GM11168 (cell line): ENCODE measurements around the gene OTOP3.

Source experiments
- in situ Hi-C: fragments of 300-500 bp; cut with MboI; formaldehyde crosslinking; loops from one replicate; pipeline ENCODE4 v1.12.0; 2022; ENCODE audit warnings: low sequenced_read_pairs; ENCODE audit not compliant: unreplicated experiment

Gene OTOP3

DNA sequence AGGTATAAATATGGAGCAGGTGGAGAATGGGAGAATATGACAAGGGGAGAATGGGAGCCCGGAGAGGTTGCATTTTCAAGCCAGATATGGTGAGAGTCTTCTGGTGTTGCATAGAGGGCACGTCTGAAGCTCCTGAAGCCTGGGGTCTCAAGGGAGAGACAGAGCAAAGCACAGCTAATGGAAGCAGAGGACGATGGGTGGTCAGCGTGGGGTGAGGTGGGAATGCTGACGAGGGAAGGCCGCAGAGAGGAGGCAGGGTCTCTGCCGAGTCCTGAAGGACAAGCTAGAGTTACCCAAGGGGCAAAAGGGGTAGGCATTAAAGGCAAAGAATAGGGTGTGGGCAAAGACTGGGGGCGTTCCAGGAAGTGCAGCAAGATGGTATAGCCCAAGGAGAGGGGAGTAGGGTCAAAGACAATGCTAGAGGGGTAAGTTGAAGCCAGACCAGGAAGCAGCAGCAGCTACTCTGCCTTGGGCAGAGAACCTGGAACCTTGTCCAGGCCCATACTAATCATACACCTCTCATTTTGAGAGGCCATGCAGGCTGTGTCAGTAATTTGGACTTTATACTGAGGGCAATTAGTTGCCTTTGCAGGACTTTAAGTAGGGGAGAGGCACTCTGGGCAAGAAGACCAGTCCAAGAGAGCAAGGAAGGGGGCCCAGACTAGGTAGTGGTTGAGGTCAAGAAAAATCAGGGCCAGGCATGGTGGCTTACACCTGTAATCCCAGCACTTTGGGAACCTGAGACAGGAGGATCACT lies 2.7 kb downstream of the OTOP3 start:
- in situ Hi-C loops: no loop called here

DNA sequence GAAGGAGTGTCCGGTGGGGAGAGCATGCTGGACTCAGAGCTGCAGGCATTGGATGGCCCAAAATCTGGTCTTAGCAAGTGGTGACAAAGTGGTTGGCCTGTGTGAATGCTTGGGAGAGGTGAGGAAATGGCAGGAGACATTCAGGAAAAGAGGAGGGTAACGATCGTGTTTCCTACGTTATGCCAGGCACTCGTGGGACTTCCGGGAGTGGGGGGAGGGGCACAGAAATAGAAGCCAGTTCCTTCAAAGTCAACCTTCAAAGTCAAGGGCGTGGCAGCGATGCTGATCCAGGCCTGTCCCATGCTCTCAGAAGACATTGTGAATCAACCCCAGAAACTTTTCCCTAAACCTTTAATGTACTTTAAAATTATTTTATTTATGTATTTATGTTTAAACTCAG lies 3.8 kb downstream of the OTOP3 start:
- in situ Hi-C loops: no loop called here

DNA sequence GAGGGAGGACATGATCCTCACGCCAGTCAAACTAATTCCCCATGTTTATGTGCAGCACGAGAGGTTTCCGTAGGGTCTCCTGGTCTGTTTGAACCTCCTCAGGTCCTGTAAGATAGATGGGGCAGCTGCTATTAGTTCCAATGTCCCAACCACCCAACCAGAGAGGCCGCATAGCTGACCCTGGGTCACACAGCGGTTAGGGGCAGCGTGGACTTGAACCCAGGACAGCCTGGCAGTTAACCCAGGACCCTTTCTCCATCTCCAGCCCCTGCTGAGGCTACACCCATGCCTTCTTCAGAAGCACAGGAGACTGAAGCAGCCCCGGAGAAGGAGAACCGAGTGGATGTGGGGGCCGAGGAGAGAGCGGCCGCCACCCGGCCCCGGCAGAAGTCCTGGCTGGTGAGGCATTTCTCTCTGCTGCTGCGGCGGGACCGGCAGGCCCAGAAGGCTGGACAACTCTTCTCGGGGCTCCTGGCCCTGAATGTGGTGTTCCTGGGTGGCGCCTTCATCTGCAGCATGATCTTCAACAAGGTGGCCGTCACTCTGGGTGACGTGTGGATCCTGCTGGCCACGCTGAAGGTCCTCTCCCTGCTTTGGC lies 5.5 kb downstream of the OTOP3 start:
- in situ Hi-C loops: no loop called here

DNA sequence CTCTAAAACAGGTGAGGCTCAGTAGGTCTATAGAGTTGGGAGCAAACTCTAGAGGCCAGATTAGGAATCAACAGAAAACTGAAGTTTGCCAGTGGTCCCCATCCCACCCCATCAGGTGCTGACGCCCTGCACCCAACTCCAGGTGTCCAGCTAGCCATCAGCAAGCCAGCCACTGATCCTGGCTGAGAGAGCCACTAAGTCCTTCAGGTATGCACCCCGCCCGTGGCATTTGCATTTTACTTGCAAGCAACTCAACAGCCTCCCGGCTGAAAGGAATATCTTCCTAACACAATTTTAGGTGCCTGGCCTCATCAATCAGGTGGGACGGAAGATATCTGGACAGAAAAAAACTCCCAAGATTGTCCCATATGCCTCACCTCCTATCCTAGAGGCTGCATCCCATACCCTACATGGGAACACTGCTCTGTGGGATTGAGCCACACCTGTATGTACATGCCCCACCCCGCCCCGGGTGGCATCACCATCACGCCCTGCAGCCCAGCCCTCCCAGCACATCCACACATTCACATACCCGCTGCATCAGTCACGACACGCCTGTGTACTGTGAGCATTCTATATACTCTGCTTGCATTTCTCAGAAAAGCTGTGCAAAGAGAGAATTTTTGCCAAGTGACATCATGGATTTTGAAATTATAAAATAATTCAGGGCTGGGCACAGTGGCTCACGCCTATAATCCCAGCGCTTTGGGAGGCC lies 8.3 kb downstream of the OTOP3 start:
- in situ Hi-C loops: no loop called here

DNA sequence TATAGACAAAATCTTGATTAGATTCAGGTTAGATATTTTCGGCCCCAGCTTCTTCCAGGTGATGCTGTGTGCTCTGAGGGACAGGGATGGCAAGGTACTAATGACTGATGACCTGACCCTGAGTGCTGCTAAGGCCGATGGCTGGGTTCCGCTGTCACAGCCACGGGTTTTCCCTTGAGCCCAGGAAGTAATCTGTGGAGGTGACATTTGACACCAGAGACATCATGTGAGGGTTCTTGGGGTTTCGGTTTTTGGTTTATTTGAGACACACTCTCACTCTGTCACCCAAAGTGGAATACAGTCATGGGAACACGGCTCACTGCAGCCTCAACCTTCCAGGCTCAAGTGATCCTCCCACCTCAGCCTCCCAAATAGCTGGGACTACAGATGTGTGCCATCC lies 9.8 kb downstream of the OTOP3 start:
- in situ Hi-C loops: no loop called here

DNA sequence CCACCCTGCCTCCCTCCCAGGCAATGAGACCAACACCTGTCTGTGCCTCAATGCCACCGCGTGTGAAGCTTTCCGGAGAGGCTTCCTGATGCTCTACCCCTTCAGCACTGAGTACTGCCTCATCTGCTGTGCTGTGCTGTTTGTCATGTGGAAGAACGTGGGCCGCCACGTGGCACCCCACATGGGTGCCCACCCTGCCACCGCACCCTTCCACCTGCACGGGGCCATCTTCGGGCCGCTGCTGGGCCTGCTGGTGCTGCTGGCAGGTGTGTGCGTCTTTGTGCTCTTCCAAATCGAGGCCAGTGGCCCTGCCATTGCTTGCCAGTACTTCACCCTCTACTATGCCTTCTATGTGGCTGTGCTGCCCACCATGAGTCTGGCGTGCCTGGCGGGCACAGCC lies 10.9 kb downstream of the OTOP3 start:
- in situ Hi-C loops: no loop called here

DNA sequence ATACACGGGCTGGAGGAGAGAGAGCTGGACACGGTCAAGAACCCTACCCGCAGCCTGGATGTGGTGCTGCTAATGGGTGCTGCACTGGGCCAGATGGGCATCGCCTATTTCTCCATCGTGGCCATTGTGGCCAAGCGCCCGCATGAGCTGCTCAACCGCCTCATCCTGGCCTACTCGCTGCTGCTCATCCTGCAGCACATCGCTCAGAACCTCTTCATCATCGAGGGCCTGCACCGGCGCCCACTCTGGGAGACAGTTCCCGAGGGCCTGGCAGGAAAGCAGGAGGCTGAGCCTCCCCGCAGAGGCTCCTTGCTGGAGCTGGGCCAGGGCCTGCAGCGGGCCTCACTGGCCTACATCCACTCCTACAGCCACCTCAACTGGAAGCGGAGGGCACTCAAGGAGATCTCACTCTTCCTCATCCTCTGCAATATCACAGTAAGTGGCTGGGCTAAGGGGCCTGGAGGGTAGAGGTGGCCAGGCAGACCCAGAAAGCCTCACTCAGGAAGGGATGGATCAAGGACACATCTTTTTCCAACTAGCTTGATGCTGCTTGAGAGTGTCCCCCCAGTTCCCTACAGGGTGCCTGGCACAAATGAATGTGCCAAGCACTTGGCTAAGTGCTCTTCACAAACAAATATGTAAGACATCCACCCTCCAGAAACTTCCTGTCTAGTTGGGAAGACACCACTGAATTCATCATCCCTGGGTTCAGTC lies 11.5 kb downstream of the OTOP3 start:
- in situ Hi-C loops: no loop called here

DNA sequence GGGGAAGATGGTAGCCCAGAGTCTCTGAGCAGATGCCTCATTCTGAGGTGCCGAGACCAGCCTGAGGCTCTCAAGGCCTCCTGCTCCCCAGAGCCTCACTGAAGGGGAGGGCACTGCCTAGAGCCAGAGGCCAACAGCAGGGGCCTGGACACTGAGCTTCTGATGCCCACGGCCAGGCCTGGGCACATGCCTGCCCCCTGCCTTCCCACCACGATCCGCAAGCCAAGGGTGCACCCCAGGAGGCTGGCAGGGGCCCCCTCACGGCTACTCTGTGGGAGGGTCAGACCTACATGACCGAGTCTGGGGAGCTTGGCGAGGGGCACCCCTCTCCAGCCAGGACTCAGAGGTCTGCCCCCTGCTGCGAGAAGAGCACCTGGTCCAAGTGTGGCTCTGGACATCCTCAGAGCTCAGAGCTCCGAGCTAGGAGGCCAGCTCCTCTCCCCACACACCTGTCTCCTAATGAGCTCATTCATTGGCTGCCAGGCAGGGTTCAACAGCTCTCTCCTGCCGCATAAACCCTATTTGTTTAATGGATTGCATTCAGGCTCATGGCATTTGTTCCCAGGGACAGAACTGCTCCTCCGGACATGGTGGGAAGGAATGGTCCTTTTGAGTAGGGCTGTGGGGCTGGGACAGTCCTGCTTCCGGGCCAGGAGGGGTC lies 13.9 kb downstream of the OTOP3 start:
- in situ Hi-C loops: no loop called here

DNA sequence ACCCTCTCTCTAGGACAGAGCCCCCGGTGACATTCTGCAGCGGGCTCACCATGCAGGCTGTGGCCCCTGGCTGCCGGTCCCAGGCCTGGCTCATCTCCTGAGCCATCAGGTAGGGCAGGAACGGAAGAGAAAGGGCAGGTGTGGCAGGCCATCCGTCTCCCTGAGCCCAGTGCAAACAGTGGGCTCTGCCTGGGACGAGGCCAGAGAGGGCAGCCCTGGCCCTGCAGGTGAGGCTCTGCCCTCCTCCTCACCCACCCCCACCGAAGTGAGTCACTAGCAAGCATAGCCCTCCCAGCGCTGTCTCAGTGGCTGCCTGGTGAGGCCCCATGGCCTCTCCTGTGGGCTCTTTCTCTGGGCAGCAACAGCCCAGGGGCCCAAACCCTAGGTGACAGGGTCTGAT lies 14.5 kb downstream of the OTOP3 start:
- in situ Hi-C loops: no loop called here

DNA sequence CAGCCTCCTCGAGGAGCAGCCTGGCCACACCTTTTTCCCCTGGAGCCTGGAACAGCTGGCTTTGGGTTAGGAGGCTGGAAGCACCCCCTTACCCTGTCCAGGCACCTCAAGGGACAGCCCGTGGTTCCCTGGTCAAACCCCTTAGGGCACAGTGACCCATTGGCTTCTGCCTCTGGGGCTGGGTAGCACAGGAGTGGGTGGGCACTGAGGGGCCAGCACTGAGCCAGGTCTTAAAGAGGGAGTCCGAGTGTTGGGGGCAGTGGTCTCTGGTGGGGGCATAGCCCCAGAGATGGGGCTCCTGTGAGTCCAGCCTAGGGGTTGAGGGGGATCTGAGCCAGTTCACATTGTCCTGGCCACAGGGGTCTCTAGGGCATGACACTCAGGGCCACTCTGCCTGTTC lies 15.4 kb downstream of the OTOP3 start:
- in situ Hi-C loops: no loop called here

DNA sequence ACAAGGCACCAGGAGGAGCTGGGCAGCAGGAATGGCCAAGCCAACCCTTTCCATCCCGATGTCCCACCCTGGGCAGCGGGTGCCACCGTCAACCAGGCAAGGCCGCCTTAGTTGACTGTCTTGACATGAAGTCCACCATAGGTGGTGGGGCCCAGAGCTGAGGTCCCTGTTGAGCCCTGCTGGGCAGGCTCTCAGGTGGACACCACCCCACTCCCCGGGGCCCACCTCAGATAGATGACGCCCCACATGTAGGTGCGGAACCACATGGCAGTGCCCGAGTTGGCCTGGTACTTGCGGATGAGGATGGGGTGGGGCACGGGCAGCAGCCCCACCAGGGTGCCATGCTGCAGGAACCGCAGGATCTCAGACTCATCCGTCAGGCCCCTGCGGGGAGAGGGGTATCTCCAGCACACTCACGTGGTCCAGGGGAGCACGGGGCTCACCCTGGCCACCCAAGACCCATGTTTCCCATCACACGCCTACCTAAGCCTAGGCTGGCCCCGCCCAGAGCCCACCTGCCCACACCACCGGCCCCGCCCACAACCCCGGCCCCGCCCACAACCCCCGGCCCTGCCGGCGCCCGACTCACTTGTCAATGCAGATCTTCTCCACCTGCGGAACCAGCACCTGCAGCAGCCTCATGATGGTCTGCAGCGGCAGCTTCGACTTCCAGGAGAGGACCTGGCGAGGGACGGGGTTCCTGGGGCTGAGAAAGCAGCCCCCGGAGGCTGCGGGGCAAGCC lies 16.2 kb downstream of the OTOP3 start:
- in situ Hi-C loops: no loop called here

DNA sequence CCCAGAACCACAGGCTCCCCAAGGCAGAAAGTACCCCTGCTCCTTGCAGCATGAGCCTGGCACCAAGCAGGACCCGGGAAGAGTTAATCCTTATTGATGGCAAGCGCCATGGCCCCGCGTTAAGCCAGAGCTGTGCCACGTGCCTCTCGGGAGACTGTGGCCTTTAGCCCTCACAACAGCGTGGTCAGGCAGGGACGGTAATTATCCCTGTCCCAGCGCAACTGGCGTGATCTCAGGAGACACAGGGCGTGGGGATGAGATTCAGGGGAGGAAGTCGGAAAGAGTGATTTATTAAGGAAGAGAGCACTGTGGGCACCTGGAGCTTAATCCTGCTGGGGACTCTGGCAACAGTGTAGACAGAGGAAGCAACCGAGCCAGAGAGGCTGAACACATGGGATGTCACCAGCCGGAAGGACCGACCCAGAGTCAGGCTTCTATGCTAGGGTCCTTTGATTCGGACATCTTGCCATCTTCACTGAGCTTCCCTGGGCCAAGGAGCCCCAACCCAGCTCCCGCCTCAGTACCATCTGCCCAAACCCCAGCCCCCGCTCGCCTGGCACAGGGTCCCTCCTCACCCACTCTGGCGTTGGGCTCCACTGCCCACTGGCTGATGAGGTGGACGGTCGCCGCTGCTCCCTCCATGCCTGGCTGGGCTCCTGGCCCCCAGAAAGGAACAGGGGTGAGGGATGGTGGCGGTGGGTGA lies 16.9 kb downstream of the OTOP3 start:
- in situ Hi-C loops: no loop called here

DNA sequence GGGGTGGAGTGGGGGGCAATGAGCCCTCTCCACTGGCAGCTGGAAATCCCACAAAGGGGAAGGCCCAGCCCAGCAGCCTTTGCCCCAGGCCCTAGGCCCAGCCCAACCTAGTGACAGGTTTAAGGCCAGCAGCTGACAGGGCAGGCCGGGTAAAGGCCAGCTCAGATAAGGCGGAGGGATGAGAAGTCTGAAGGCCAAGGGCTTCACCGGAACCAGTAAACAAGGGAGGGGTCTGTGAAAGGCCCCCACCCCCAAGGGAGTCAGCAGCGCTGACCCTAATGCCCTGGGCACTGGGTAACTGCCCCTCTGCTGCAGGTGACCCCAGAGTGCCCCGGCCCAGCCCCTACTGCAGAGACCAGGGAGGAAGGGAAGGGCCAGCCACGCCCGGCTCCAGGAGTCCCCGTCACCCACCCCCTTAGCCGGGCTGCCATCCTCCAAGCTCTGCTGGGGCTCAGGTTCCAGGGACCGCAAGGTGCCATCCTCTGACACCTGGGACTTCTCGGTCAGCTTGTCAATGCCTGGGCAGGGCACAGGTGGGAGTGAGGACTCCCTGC lies 17.5 kb downstream of the OTOP3 start:
- in situ Hi-C loops: no loop called here

DNA sequence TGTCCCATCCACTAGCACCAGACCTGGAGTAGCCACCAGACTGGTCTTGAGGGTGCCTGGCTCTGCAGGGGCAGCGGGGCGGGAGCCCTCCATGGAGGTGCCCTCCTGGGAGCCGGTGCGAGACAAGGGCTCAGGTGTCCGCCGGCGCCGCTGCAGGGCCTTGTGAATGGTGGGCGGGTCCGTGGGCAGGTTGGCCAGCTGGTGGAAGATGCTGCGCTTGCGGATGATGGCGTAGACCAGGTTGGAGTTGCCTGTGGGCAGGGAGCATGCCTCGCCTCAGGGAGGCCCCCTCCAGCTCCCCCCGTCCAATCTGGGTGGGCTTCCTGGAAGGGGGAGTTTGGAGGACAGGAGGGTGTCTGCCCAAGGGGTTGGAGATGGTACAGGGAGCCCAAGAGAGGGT lies 18.4 kb downstream of the OTOP3 start:
- in situ Hi-C loops: no loop called here

DNA sequence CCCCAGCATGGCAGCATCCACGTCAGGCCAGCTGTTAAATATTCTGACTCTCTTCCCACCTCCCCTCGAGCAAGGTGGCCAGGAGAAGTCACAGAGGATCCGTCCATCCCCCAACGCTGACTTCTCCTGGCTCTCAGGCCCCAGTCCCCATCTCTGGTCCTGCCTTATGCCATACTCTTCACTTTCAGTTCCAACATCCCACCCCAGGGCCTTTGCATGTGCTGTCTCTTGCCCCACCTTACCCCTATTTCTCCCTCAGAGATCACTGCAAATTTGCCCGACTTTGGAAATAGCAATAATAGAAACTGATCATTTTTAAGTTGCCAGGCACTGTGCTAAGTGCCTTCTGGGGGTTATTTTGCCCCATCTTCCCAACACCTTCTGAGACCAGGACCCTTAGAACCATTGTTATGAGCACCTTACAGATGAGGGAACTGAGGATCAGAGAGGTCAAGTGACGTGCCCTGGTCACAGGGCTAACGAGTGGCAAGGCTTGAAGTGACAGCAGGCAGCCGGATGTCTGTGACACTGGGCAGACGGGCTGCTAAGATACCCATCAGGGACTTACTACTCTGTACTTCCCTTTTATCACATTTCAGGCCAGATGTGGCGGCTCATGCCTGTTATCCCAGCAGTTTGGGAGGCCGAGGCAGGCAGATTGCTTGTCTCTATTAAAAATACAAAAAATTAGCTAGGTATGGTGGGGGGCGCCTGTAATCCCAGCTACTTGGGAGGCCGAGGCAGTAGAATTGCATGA lies 19.1 kb downstream of the OTOP3 start:
- in situ Hi-C loops: no loop called here

DNA sequence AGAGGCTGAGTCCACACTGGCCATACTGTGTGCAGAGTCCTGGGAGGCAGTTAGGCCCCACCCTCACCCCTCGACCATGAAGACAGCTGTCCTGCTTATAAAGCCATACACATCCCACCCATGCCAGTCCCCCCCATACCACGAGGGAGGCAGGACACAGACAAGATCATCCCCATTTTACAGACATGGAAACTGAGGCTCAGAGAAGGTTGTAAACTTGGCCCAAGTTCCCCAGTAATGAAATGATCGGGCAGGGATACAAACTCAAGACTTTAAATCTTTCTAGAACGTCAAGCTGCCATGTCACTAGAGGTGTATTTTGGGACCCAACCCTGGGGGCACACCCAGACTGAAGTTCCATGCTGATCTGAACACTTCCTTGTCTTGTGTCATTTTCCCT lies 20.4 kb downstream of the OTOP3 start:
- in situ Hi-C loops: no loop called here

DNA sequence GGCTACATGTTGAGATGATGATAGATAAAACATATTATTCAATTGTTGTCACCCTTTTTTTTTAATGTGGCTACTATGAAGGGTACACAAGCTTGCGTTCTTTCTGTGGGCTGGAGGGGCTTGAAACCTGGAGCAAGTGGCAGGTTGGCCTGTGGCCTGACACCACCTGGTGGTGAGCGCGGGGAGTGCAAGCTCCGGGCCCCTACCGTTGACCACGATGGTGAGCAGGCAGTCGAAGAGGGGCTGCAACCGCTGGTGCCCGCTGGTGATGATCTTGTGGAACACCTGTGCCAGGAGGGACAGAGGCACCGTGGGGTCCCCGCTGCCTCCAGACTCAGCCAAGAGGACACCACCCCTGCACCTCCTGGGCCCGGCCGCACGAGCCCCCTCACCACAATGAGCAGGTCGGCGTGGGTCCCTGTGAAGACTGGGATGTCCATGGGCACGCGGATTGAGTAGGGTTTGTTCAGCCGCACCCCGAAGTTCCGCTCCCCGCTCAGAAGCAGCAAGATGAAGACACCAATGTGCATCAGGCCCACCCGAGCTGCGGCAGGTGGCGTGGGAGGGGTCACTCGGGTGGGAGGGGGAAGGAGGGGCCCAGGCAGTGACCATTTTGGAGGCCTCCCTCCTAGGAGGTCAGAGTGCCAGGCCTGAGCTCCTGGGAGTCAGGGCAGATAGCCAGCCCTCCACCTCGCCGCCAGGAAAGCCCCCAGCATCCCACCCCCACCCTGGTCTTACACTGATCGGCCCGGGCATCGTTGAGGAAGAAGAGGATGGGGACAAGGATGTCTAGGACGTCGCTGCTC lies 22.4 kb downstream of the OTOP3 start:
- in situ Hi-C loops: no loop called here
